ENCODE results near the gene KCNC2.

GRCh38 chr12:75041472-75041871 is 168.2 kb downstream of the KCNC2 start:
- TF ChIP-seq, protein P1, sequence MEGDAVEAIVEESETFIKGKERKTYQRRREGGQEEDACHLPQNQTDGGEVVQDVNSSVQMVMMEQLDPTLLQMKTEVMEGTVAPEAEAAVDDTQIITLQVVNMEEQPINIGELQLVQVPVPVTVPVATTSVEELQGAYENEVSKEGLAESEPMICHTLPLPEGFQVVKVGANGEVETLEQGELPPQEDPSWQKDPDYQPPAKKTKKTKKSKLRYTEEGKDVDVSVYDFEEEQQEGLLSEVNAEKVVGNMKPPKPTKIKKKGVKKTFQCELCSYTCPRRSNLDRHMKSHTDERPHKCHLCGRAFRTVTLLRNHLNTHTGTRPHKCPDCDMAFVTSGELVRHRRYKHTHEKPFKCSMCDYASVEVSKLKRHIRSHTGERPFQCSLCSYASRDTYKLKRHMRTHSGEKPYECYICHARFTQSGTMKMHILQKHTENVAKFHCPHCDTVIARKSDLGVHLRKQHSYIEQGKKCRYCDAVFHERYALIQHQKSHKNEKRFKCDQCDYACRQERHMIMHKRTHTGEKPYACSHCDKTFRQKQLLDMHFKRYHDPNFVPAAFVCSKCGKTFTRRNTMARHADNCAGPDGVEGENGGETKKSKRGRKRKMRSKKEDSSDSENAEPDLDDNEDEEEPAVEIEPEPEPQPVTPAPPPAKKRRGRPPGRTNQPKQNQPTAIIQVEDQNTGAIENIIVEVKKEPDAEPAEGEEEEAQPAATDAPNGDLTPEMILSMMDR (conservative IDR thresholded peaks at IDR 0.05 in 1 of 2, IDR thresholded peaks at IDR 0.05 in 1 of 2; ENCODE audit: extremely low read depth in 1 of 2, insufficient read depth in 1 of 2, low read depth in 1 of 2, low read length in 2 of 2): no peak
- TF ChIP-seq EZH2 (IDR thresholded peaks at IDR 0.05; ENCODE audit: borderline replicate concordance, low read length): no peak

Measured in mammary epithelial cell (primary cell).